GM18861 (cell line): ENCODE measurements around the gene CALML5.

Experiments
- ATAC-seq: cut with Tn5 transposase; IDR thresholded peaks from one replicate; pipeline ENCODE4 v1.9.1; 2021; ENCODE audit not compliant: unreplicated experiment

CALML5 gene, protein sequence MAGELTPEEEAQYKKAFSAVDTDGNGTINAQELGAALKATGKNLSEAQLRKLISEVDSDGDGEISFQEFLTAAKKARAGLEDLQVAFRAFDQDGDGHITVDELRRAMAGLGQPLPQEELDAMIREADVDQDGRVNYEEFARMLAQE

DNA sequence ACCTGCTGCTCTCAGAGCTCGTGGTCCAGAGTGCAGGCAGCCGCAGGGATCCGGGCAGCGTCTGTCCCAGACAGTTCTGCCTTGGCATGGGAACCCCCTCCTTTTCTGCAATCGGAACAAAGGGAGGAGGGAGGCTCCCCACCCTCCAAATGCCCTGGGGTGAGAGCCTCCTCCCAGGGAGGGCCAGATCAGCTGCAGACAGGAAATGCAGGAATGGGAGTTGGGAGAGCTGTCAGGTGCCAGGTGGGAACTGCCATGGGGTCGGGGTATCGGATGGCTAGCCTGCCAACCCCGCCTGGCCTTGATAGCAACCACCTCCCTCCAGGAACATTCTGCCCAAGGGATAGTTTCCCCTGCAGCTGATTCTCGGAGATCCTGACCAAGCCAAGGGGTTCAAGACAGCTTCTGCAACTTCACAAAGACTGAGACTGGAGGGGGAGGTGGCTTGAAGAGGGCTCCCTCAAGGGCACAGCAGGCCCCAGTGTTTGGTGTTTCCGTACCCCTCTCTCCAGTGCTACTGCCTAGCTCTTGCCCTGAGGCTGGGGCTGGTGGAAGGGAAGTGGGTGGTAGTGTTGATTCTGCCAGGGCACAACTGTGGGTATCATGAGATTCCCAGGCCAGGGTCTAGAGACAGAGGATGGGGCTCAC is at the start of gene CALML5:
Gene CALML5 (minus strand): TSS at position 78 of the 648 bp plus-strand sequence. CDS start 132 bp downstream, outside the sequence.
- no peak for ATAC-seq

DNA sequence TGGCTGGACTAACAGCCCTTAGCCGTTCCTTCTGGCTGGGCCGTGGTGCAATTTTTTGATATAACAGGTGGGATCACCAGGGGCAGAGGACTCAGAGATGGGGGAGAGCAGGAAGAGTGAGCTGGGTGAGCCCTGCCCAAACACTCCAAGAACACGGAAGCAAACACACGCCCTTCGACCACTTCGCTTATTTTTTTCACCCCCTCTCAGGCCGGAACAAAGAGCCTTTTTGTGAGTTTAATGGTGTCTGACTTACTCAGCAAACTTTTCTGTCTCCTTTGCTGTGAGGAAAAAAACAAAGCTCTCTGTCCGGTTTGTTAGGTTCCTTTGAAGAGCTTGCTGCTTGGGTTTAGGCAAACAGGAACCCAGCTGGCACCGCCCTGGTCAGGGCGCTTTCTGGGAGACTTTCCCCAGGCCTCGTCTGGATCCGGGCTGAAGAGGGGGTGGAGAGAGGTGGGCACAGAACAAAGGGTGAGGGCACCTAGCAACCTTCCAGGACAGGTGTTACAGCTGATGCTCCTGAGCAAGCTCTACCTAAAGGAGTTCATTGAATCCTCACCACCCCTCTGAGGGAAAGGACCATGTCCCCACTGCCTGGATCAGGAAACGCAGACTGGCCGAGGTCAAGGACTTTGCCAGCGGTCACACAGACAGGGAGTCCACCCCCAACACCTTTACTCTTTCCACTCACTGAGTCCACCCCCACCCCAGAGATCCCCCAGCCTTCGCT is 48.7 kb upstream of the CALML5 start:
- no peak for ATAC-seq

- no peak for ATAC-seq
Observed at GRCh38 chr10:5547681-5547930, 48.2 kb upstream of the CALML5 start.

DNA sequence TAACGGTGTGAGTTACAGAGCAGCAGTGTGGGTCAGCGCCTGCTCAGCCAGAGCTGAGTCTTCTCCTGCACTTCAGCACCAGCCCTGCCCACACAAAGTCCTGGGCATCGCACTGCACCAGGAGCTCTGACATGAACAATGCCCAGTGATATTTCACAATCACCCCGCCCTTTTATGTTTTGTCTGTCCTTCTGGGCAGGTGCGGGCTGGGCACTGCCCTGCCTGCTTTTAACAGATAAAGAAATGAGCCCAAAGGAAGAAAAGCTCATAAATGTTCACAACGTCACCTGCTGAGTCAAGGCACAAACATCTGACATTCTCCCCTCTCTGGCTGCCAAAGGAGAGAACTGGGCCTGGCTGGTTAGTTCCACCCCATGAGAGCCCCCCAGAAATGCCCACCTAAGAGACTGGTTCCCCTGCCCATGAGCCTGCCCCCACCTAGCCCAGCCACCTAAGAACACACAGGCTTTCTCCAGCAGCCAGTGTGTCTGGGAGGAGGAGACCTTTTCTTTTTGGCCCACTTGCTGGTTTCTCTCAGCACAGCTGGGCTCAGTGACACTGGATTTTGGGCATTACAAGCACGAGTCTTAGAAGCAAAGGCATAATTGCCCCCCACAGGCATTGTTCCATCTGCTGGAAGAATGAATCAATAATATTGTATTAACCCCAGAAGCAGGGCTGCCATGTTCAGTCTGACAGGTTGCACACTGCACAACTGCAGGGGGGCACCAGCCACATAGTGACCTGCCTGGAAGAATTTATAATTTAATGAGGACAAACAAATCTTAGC is 47.7 kb upstream of the CALML5 start:
- no peak for ATAC-seq

DNA sequence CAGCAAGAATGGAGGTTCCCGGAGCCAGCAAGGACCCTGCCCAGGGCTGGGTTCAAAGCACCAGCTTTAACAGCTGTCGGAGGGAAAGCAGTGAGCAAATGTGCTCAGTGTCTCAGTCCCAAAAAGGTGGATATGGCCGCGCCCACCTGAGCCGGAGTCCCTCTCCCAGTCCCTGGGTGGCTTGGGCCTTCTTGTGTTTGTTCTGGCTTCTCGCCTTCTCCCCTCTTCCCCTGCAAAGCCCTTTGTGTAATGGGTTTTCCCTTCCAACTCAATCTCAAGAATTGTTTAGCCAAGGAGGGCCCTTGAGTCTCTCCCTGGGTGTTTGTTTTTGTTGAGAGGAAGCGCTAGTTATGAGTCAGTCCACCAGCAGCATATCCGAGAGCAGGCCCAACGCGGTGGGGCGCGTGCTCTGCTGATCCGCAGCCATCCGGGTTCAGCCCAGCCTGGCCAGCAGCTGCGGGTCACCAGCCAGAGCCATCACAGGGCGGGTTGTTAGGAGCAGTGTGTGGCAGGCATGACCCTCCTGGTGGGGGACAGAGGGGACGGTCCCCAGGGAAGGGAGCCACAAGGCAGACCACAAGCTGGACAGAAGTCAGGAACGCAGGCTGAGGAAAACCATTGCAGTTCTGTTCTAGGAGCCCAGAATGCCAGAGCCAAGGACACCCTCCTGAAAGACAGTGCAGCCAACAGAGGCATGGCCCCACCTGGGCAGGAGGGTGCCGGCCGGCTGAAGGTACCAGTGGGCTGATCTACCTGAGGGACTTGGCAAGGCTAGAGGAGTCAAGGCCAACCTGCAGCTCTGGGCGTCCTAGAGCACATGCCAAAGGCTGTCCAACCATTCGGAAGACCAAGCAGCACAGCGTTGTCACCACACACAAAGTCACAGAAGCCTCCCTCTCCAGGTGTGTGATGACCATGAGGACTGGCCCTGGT is 46.7 kb upstream of the CALML5 start:
- no peak for ATAC-seq

GRCh38 chr10:5545426-5545777 is 46.0 kb upstream of the CALML5 start:
- no peak for ATAC-seq

DNA sequence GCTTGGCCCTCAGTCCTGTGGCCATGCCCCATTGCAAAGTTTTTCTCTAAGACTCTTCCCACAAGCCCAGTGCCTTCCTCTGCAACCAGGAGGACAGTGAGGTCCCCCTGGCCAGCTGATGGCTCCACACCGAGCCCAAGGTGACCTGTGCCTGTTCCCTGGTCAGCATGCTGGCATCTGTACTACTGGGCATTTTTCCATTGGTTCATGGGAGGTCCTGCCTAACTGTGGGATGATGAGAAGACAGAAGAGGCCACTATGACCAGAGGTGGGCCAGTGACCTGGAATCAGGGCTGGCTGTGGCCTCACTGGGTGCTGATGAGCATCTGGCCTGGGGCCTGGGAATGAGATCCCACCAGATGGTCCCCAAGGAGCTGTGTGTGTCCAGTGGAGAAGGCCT is 45.6 kb upstream of the CALML5 start:
- no peak for ATAC-seq

DNA sequence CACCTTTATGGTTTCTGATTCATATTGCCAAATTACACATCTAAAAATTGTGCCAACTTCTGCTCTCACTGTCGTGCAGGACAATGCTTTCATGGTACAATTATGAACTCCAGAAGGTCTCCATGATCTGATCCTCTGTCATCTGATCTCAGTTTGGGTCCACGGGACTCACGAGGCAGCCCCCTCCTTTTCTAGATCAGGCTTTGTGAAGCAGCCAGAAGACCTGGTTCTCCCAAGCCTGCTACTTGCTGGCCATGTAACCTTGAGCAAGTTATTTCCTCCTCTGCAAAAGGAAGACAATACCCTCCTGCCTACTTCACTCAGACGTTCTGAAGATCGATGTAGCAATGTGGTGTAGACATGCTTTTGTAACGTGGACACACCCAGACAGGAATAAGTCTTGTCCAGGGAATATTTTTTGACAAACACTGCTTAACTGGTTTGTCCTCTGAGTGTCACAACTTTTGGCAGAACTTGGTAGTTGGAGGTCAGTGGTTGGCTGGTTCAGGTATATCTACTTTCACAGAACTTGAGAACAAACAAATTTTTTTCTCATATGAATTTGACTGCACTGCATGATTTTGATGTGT is 44.9 kb upstream of the CALML5 start:
- no peak for ATAC-seq

GRCh38 chr10:5543623-5544022 is 44.3 kb upstream of the CALML5 start:
- ATAC-seq: no peak

GRCh38 chr10:5542100-5542499 is 42.7 kb upstream of the CALML5 start:
- no peak for ATAC-seq

- no peak for ATAC-seq
Observed at GRCh38 chr10:5540891-5541290, 41.5 kb upstream of the CALML5 start.

DNA sequence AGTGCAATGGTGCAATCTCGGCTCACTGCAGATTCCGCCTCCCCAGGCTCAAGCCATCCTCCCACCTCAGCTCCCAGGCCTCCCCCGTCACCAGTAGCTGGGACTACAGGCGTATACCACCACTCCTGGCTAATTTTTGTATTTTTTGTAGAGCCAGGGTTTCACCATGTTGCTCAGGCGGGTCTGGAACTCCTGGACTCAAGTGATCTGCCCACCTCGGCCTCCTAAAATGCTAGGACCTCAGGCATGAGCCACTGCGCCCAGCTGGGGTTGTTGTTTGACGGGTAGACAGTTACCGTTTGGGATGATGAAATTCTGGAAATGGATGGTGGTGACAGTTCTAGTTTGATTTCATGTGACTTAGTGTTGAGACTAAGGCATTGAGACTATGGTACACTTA is 40.7 kb upstream of the CALML5 start:
- ATAC-seq: no peak

DNA sequence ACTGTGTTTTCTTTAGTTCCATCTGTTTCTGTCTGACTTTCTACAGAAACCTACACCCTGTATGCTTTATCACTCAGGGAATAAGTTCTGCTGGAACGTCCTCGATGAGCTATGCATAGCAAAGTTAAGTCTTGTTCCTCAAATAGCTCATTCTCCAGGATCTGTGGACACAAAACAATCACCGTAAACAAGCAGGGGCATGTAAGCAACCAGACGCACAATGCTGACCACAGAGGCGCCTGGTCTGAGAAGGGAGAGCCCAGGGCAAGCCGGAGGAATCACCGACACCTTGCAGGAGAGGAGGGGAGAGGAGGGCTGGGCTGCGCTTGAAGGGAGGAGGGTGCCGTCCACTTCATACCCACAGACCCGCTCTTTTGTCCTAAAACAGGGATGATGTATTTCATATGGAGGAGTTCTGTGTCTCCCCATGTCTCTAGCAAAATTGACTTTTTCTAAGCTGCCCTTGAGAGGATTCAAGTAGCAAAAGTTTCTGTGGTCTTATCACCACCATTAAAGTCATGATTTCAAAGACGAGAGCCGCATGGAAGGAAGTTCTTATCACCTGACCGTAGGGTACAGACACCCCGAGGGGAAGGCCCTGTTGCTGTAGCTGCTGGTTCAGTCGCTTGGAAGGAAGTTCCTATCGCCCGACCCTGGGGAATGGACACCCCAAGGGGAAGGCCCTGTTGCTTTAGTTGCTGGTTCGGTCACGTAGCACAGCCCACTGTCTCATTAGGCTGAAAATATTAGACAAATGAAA is 39.7 kb upstream of the CALML5 start:
- no peak for ATAC-seq

GRCh38 chr10:5538446-5538845 is 39.1 kb upstream of the CALML5 start:
- no peak for ATAC-seq

DNA sequence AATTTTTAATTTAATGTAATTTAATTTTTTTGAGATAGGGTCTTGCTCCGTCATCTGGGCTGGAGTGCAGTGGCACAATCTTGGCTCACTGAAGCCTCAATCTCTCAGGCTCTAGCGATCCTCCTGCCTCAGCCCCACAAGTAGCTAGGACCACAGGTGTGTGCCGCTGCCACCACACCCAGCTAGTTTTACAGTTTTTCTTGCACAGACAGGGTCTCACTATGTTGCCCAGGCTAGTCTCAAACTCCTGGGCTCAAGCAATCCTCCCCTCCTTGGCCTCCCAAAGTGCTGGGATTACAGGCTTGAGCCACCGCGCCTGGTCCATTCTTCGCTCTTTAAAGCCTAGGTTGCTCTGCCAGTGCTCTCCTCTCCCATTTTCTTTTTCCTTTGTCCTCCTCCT is 38.3 kb upstream of the CALML5 start:
- no peak for ATAC-seq

DNA sequence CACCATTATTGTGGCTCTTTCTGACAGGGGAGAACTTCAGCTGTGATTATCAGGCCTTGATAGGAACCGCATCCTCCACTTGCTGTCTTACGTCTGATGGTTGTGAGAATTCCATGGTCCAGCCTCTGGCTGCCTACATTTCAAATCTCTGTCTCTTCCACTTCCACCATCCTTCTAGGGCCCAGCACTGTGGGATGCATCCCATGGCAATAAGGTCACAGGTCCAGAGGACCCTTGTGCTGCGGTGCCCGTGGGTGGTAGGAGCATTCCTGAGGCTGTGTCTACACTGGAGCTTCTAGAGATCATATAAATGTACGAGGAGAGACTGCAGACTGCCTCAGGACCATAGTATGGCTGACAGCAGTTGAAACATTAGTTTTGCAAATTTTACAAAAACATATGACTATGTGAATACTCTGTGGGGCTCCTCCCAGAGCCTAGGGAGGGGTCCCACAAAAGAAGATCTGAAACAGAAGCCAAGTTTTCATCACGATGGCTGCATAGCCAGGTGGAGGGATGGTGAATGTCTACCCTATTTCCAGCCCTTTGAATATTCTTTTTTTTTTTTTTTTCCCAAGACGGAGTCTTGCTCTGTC is 37.2 kb upstream of the CALML5 start:
- no peak for ATAC-seq

DNA sequence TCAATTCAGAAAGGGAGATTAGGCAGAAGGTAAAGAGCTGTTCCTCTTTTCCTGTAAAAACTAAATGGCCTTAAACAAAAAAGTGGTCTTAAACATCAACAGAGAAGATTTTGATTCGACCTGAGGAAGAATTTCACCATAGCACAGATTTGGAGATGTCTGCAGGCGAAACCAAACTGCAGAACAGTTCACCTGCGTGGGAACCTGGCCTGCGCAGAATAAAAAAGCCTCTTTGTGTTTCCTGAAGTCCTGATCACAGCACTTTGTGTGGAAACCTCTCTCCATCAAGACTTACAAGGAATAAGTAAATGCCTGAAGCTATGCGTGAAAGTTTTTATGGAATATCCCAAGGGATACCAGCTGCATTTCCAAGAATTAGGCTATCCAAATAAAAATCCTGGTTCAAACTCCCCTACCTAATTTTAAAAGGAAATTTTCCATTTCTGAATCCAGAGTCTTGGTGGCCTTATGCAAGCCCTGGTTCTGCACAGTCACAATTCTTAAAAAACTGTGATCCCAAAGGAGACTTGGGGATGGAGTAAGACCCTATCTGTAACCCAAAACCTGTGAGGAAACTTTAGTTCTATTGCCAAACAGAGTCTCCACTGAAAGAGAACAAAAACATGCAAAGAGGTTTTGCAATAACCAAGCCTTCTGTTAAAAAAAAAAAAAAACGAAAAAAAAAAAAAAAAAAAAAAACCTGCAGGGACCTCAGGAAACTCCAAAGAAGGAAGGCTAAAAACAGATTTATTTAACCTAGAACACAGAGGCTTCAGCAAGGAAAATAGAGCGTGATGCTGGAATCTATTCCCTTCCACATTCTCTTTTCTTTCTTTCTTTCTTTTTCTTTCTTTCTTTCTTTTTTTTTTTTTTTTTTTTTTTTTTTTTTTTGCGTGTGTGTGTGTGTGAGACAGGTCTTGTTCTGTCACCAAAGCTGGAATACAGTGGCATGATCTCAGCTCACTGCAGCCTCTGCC is 35.8 kb upstream of the CALML5 start:
- no peak for ATAC-seq
